HG03354 (cell line): ENCODE results near the gene PRKD2.
"Not testable (repeated sequence)": the region's sequence is repeated elsewhere in the genome, so short reads cannot be mapped to it uniquely, and the experiment has no call there.

Source experiments
- ATAC-seq: cut with Tn5 transposase; IDR thresholded peaks from one replicate; pipeline ENCODE4 v1.9.1; 2021; ENCODE audit warnings: mild to moderate bottlenecking; ENCODE audit not compliant: unreplicated experiment, poor library complexity, severe bottlenecking

Gene PRKD2

DNA sequence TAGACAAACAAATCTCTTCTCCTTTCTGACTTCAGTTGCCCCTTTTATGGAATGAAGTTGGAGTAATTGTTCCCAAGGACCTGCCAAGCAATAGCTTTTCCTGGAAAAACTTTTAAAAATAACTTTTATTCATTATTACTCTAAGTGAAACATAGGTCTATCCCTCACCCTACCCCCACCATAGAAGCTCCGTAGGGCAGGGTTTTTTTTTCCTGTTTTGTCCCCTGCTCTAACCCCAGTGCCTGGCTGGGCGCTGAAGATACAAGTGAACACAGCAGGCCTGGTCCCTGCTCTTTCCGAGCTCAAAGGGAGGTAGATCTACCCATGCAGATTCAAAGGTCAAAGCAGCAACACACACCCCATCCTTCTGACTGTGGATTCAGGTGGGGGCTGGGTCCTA lies 72.2 kb downstream of the PRKD2 start:
- ATAC-seq = no peak

DNA sequence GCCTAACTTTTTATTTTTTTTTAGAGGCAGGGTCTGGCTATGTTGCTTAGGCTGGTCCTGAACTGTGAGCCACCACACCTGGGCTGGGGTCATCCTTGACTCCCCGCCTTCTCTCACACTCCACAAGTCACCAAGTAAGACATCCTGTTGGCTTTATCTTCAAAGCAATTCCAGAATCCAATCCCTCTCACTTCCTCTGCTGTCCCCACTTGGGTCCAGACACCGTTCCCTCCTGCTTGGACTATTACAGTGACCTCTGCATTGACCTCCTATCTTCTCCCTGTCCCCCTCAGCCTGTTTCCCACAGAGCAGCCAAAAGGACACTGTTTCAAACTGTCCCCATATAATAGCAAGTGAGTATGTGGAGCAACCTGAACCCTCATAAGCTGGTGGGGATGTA lies 76.3 kb downstream of the PRKD2 start:
- ATAC-seq = no peak

DNA sequence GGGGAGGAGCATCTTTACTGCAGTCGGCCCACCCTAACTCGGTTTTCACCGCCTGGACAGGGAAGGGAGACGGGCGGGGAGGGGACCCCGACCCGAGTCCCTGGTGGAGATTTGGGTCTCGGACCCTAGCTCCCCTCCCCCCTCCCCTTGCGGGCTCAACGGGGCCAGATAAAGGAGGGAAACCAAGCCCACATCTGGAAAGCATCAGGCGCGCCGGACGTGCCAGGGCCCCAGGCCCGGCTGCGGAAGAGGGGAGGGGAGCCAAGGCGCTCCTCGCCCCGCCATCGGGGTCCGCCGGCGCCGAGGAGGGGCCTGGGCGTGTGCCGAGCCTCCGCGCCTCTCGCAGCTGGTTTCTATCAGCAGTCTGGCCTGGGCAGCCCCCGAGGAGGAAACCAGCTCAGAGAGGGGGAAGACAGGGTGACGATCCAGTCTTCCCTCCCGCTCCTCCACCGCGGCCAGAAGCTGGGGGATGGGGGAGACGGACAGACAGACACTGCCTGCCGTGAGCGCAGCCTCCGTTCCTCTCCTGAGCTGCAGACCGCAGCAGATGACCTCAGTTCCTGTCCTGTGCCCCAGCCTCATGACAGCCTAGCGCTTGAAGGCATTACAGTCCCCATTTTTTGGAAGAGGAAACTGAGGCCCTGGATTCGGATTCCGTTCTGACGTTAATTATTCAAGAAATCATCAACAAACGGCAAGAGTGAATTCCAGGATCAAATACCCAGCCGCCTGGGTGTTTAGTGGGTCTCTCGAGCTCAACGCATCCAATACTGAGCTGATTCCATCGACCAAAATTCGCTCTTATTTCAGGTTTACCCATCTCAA lies 77.3 kb downstream of the PRKD2 start:
- no peak for ATAC-seq

- no peak for ATAC-seq
Measured at GRCh38 chr19:46637224-46637623, 79.7 kb downstream of the PRKD2 start.

DNA sequence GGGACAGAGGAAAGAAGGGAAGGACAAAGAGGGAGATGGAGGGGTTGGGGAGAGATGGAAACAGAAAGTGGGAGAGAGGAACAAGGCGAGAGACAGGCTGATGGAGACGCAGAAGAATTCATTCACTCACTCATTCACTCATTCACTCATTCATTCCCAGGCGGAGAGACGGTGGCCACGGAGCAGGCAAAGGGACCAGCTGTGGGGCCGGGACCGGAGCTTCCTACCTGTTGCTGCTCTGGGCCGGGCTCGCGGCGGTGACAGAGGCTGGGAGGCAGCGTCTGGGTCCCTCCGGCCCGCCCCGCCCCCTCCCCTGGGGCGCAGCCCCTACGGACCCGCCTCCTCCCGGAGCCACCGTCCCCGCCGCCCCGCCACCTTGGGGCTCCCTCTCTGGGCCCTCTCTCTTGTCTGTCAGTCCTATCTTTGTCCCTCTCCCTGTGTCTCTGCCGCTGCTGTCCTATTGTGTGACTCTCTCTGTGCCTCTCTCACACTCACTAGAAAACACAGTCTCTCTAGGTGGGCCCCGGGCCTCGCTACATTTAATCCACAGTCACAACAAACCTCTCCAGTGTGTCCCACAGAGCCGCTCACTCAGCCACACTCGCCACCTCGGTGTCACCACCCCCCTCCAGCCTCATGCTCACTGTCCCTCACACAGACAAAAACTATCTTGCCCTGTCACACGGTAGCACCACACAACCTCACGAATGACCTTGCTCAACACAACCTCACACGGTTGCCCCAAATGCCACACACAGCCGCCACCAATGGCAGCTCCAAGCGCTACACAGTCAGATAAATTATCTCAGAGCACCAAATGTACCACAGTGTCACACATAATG lies 80.8 kb downstream of the PRKD2 start, which contains the start of gene GNG8:
Gene GNG8 (minus strand): TSS at position 283 of the 842 bp plus-strand sequence. CDS start 1,520 bp downstream, outside the sequence.
- ATAC-seq = no peak

DNA sequence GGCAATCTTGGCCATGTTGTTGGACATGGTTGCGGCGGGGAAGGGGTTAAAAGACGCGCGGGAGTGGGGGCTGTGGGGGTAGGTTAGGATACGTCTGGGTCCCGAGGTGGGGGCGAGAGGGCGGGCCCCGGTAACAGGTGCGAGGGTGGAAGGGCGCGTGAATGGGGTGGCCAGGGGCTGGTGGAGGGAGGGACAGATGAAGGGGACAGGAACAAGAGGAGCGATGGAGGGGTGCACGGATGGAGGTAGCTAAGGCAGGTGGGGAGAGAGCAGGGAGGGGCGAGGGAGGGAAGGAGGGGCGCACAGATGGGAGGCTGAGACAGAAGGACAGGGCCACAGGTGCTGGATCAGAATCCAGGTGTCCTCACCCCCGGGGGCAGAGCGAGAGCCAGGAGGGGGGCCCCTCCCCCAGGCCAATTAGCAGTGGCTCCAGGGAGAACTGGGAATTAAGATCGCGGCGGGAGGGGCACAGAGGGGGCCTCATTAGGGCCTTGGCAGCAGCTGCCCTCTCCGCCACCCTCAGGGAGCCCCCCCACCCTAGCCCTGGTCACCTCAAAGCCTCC lies 82.2 kb downstream of the PRKD2 start:
- ATAC-seq = no peak

- ATAC-seq = peak; percentile 63
Measured at GRCh38 chr19:46634045-46634655, 82.8 kb downstream of the PRKD2 start.

- no peak for ATAC-seq
Measured at GRCh38 chr19:46633130-46633529, 83.8 kb downstream of the PRKD2 start.

DNA sequence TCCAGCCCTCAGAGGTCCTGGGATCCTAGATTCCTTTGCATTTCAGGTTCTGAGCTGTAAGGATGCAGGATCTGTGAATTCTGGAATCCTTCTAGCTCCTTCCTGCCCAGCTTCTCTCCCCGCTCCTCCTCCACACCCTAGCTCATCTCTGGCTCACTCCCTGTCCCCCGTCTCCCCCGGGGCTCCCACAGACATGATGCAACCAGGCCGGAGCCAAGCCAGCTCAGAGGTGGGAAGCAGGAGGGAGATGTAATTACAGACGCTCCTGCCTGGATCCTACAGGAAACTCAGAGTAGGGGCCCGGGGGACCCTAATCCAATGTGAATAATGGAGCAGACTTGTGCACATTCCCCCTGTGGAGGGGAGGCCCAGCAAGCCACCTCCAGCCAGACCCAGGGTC lies 85.4 kb downstream of the PRKD2 start:
- no peak for ATAC-seq

DNA sequence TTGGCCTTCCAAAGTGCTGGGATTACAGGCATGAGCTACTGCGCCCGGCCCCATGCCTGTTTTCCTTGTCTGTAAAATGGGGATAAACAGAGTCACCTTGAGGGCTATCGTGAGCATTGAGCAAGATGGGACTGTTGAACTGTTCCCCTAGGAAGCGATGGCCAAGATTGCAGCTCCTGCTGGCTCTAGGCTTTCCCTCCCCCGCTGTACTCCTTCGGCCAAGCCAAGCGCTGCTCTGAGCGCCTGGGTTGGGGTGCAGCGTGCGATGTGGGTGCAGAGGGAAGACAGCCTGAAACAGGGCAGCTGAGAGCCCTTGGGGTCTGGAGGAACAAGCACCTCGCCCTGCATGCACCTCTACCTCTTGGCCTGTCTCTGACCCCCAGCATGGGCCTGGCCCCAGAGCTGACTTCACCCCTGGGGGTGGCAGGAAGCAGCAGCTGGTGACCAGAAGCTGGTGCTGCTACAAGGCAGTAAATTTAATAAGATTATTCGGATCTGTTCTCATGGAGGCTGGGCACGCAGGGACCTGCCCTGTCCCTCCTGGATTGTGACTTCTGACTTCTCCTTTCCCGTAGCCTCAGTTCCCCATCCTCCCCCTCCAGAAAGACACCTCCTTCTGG lies 86.2 kb downstream of the PRKD2 start:
- no peak for ATAC-seq

- ATAC-seq = no peak
Measured at GRCh38 chr19:46629546-46630025, 87.3 kb downstream of the PRKD2 start.

- ATAC-seq = not testable (repeated sequence)
Measured at GRCh38 chr19:46628970-46629369, 87.9 kb downstream of the PRKD2 start.

DNA sequence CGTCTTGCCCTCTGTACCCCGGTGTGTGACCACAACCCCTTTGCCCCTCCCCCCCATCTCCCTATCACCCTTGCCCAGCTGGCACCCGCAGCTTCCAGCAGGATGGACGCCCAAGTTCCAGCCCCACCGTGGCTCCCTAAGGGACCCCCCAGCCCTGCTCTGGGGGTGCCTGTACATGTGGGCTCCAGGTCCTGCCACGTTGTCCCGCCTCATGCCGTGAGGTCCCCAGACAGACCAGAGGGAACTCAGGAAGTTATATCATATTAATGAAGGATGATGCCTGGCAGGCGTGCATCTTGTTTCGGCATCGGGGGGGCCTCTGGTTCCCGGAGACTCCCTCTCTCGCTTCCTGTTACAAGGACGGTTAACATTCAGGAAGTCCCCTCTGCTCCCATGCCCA lies 90.5 kb downstream of the PRKD2 start:
- no peak for ATAC-seq

DNA sequence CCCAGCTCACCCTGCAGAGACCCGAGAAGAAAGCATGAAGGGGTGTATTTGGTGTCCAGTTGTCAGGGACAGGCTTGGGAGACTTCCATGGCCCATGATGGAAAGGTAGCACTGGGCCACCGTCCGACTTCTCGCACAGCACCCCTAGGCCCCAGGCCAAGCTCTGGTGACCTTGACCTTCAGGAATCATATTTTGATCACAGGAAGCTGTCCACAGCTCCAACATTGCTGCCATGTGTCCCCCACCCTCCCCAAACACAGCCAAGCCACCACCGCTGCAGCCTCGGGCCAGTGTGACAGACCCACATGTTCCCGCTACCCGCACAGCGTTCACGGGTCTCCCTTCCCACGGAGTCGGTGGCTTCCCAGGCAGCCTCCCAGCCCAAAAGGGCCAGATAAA lies 91.2 kb downstream of the PRKD2 start:
- ATAC-seq = no peak

DNA sequence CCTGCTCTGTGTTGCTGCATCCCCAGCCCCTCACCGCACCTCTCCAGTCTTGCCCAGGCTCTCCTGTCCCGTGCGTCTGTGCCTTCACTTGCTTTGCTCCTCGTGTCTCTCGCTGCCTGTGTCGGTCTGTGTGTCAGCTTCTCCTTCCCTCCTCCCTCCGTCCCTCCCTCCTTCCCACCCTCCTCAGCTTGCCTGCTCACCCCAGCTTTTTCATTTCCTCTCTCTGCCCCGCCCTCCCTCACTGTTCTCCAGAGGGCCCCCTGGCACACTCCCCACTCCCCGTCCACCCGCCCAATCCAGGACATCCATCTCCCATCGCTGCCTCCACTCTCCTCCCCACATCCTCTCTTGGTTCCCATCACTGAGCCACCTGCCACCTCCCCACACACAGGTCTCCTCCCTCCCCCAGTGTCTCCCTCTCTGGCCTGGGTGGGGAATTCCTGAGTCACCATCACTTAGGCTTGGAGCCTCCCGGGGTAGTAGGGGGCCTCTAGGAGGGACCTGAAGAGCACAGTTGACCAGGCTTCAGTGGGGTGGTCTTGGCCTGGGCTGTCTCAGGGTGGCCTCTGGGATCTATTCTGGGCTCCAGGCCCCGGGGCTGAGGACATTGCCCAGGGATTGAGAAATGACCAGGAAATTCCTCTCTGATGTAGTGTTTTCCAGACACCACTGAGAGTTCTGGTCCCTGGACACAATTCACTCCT lies 91.8 kb downstream of the PRKD2 start, which contains the start of gene PTGIR:
Gene PTGIR (minus strand): TSS at position 132 of the 704 bp plus-strand sequence. CDS start 864 bp downstream, outside the sequence.
- no peak for ATAC-seq
